Right lobe of liver (tissue), 4 donors: Measurements from ENCODE around the gene KRT83.

ENCODE experiments used
- CTCF ChIP-seq, 4 donors: fragments of 200-600 bp in 3 of 4; fragments of 450-650 bp in 1 of 4; IDR thresholded peaks; one replicate each; pipeline versions ENCODE4 v1.5.1 to v1.8.0; 2016 to 2022; ENCODE audit warnings: antibody characterized with exemption in 4 of 4, mild to moderate bottlenecking in 2 of 4
- POLR2A ChIP-seq: fragments of 450-650 bp; IDR thresholded peaks from one replicate; pipeline ENCODE4 v1.6.1; 2017; ENCODE audit warnings: antibody characterized with exemption, mild to moderate bottlenecking
- donor health status: DM: no; HTN: no; CAD: no.
- donor health status: DM: no; HTN: no; CAD: no.
- donor health status: DM: no; HTN: yes; CAD: no.

- TF ChIP-seq CTCF (IDR thresholded peaks at IDR 0.05) (no peak), POLR2A (no peak)
These were observed 20.2 kb downstream of the KRT83 start for GRCh38 chr12:52300796-52301691.
